Activated CD8-positive, alpha-beta memory T cell treated with anti-CD3 and anti-CD28 coated beads for 4 hours (primary cell): ENCODE data around the gene NOX5.
A peak's percentile ranks its signal among the peaks of the same experiment; 100 is the strongest.
"Not testable (repeated sequence)": the region's sequence is repeated elsewhere in the genome, so short reads cannot be mapped to it uniquely, and the experiment has no call there.

ENCODE experiments used
- DNase-seq, 2 donors: peaks; one replicate each; pipeline ENCODE4 v3.0.0-alpha.2; 2020; ENCODE audit warnings: low read depth in 2 of 2

Gene NOX5

GRCh38 chr15:69058830-69059556 is 44.5 kb downstream of the NOX5 start:
- peak; percentile 25 to 43 for DNase-seq

GRCh38 chr15:69059557-69059943 is 45.1 kb downstream of the NOX5 start:
- DNase-seq, result no peak

- DNase-seq, result no peak
These were observed 45.6 kb downstream of the NOX5 start for GRCh38 chr15:69060041-69060481.

- no peak for DNase-seq
These were observed 46.2 kb downstream of the NOX5 start for GRCh38 chr15:69060744-69061143.

- DNase-seq, result no peak
These were observed 46.9 kb downstream of the NOX5 start for GRCh38 chr15:69061414-69061842.

- no peak for DNase-seq
These were observed 50.2 kb downstream of the NOX5 start for GRCh38 chr15:69064649-69065048.

GRCh38 chr15:69066007-69066995 is 51.8 kb downstream of the NOX5 start:
- no peak for DNase-seq

- DNase-seq, result no peak
These were observed 52.8 kb downstream of the NOX5 start for GRCh38 chr15:69067296-69067695.

- no peak for DNase-seq
These were observed 53.7 kb downstream of the NOX5 start for GRCh38 chr15:69068157-69068556.

GRCh38 chr15:69069290-69069689 is 54.8 kb downstream of the NOX5 start:
- DNase-seq, result not testable (repeated sequence)

GRCh38 chr15:69069996-69070395 is 55.5 kb downstream of the NOX5 start:
- no peak for DNase-seq

- DNase-seq, result no peak
These were observed 55.9 kb downstream of the NOX5 start for GRCh38 chr15:69070396-69070795.

- DNase-seq, result no peak
These were observed 56.8 kb downstream of the NOX5 start for GRCh38 chr15:69071260-69071659.

- DNase-seq, result no peak
These were observed 58.4 kb downstream of the NOX5 start for GRCh38 chr15:69072906-69073305.

GRCh38 chr15:69074001-69074842 is 59.7 kb downstream of the NOX5 start:
- no peak for DNase-seq

GRCh38 chr15:69074843-69075224 is 60.3 kb downstream of the NOX5 start:
- no peak for DNase-seq

- DNase-seq, result no peak
These were observed 60.9 kb downstream of the NOX5 start for GRCh38 chr15:69075440-69075839.

GRCh38 chr15:69076756-69077155 is 62.3 kb downstream of the NOX5 start:
- no peak for DNase-seq

GRCh38 chr15:69078638-69079037 is 64.1 kb downstream of the NOX5 start:
- DNase-seq, result no peak

GRCh38 chr15:69080295-69081248 is 66.1 kb downstream of the NOX5 start:
- no peak for DNase-seq
